GM21825 (cell line): Measurements from ENCODE around the gene ATP11A.

Experiments used
- ATAC-seq: cut with Tn5 transposase; IDR thresholded peaks from one replicate; pipeline ENCODE4 v1.9.1; 2021; ENCODE audit warnings: mild to moderate bottlenecking, moderate library complexity; ENCODE audit not compliant: unreplicated experiment

ATP11A gene

DNA sequence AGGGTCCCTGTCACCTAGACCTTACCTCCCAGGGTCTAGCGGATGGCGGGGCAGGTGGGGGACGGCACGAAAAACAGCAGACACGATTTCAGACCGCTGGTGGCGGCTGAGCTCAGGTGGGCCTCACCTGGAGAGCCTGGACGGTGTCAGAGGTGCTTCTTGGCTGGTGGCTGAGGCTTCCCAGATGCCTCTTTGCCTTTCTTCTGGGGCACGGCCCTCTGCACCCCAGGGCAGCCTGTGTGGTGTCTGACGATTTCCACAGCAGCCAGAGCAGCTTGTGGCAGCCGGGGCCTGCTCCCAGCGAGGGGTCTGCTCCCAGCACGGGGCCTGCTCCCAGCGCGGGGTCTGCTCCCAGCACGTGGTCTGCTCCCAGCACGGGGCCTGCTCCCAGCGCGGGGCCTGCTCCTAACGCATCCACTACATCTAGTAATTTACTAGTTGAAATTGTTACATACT is 66.7 kb downstream of the ATP11A start:
- ATAC-seq: no peak

DNA sequence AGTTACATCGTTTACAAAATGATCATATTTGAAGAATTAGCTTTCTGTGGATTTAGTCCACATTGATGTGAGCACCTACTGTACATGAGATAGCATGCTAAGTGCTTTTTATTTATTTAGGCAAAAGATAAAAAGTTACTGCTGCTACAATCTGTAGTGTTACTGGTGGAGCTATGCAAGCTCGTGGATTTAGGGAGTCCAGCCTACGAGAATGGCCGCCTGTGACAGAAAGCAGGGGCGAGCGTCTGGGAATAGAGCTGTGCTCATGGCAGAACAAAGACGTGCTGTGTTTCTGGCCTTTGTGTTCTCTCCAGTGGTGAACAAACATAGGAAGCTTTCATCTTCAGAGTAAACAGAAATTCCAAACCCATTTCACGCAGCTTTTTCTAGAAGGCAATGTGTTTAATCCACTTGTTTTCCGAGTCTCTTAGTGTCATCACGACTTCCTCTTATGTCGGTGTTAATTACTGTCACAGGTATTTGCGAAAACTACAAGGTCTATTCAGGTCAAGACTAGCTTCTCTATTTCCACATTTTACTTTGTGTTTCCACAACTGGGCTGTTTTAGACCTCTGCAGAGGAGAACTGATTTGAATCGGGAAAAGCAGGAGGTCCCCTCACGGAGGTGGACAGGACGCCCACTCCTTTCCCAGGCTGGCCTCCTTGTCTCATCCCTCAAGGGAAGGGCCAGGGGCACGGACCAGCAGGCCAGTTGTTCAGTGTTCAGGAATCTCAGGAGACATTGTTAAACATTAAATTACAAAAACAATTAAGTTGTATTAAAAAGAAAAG is 67.3 kb downstream of the ATP11A start:
- no peak for ATAC-seq

DNA sequence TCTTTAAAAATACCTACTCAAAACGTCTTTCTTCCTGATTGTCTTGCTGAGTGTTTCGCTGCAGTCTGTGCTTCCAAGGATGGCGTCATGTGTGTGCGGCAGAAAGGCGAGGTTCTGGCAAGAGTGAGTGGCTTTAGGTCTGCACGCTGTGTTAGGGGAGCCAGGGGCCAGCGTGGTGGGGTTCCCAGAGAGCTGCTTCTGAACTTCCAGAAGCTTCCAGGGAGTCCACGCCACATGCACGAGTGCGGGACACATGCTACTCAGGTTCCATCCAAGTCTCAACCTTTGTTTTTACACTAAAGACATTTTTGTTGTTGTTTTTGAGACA is 67.9 kb downstream of the ATP11A start:
- no peak for ATAC-seq

DNA sequence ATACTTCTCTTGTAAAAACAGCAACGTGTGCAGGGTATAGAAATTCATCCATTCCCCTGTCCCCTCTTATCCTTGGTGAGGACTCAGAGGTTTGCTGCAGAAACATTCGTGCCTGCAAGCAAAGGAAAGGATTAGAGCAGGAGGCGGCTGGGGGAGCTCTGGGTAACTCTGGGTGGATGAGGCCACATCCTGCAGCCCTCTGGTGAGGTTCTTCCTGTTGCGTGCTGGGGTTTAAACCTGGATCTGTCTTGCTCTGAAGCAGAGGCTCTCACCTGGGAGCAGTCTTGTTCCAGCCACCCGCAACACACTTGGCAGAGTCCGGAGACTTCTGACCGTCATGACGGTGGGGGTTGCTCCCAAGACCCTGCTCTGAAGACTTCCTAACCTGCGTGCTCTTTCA is 69.2 kb downstream of the ATP11A start:
- ATAC-seq: no peak

DNA sequence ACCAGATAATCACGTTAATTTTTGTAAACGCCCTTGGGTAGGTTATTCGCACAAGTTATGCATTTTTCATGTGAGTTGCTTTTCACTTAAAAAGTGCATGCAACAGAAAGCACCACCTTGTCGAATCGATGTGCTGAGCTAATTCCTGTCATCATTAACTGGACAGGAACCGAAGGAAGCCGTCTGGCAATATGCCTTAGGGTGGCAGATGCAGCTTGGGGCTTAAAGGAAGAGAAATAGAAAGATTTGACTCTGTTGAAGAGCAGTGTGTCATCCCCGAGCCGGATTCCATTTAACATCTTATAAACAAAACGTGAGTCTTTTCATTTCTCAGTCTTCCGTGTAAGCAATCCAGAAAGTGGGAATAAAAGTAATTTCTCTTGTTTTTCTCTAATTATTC is 70.0 kb downstream of the ATP11A start:
- no peak for ATAC-seq

DNA sequence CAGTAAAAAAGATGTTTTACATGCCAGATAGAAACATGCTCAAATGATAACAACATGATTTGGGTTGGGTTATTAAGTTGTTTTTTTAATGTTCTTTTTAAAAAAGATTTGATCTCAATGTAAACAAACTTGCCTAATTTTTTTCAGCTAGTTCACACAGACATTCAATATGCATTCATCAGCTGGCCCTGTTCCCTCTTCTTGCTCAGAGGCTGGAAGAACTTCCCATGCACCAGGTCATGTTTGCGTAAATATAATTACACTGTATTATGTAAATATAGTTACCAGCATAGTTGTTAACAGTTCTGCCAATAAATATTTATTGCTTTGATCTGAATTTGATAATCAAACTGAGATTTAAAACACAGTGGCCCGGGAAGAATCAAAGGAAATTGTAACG is 70.6 kb downstream of the ATP11A start:
- ATAC-seq: no peak

DNA sequence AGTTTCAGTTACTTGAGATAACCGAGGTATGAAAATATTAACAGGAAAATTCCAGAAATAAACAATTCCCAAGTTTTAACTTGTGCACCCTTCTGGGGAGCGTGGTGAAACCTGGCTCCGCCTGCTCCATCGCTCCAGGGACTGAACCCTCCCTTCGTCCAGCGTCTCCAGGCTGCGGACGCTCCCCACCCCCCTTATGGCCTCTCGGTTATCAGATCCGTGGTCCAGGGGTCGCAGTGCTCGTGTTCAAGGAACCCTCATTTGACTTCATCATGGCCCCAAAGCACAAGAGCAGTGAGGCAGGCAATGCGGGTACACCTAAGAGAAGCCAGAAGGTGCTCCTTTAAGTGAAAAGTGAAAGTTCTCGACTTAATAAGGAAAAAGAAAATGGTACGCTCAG is 71.1 kb downstream of the ATP11A start:
- no peak for ATAC-seq

DNA sequence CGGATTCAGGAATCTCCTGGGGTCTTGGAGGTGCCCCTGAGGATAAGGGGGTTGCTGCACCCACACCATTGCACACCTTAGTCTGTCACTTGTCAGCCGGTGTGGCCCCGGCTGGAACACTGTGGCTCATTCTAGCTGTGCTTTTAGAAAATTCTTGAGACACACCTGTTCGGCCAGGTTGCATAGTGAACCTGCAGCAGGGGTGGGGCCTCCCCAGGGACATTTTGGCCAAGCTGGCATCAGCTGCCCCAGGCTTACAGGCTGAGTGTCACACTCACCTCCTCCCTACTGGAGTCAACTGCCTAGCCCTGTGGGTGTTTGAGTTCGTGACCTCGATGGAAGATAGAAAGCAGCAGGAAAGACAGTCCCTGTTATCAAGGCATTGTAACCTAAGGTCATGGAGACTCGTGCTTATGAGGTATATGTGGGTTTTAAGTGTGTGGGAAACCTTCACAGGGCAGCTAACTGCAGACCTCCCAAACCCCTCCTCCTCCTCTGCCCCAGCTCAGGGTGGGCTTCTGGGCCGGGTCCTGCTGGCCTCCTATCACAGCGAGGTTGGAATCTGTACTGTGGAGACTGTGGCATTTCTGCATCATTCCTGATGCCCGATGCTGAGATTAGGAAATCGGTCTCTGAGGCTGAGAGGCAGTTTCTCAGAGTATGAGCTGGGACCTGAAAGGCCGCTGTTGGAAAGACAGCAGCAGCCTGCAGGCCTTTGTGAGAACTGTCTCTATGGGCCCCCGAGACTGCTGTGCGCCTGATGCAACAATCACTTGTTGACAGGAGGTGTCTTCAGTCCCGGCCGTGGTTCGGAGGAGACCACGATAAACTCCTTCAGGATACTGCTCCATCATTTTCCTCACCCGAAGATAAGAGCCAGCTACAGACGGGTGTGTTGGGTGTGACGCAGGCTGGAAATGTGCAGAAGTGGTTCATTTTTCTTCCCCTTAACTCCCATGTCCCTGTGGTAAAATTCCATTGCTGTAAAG is 72.2 kb downstream of the ATP11A start:
- no peak for ATAC-seq

DNA sequence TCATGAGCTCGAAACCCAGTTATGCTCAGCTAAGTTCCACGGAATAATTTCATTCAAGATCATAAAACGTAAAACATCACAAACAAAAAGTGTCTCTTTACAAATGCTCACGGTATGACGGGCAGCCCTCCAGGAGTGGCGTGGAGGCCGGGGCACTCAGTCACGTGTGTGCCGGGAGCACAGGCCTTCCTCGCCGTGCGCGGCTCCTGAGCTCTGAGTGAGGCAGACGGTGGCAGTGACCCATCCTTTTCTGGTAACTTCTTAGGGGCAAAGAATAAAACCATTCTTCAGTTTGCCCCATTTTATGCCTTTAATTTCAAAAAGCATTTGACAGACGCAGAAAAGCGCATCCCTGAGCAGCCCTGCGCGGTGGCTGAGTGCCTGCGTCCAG is 72.8 kb downstream of the ATP11A start:
- ATAC-seq: no peak

DNA sequence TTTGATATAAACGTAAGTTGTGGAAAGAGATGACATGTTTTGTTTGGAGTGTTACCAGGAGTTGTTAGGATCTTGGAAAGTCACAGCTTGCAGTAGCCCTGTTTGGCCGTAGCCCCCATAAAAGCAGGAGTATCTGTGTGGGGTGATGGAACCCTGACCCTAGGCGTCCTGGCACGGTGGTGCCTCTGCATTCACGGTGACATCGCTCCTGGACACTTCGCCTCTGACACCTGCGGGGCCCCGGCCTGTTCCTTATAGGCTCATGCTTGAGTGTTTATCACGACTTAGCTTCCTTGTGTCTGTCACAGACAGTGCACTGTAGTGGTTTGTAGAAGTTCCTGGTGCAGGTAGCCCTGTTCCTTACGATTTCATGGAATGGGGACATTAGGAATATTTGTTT is 74.2 kb downstream of the ATP11A start:
- no peak for ATAC-seq

DNA sequence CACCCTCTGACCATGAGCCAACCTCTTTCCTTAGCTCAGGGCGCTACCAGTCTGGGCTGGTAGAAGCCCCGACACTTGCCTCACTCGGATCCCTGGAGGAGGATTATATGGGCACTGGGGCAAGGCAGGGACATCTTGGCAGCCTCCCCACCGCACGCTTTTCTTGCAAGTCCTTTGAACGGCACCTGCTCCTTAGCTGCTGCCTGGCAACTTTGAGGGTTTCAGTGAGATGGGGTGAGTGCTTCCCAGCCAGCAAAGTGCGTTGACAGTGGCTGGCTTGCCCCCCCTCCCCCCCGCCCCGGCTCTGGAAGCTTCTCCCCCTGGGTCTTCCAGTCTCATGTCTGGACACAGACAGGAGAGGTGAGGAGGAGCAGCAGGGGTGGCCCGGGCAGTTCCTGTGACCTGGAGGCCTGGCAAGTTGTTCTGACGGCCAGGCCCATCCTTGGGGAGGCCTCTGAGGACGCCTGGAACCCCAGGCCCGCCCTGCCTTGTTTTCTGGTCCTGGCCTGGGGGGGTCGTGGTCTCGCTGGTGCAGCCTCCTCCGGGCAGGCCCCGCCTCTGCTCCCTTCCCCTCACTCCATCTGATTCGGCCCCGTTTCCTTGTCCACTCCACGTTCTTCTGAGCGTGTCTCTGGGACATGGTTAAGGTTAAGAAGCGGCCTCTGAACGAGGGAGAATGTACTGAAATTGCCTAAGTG is 75.2 kb downstream of the ATP11A start:
- no peak for ATAC-seq

DNA sequence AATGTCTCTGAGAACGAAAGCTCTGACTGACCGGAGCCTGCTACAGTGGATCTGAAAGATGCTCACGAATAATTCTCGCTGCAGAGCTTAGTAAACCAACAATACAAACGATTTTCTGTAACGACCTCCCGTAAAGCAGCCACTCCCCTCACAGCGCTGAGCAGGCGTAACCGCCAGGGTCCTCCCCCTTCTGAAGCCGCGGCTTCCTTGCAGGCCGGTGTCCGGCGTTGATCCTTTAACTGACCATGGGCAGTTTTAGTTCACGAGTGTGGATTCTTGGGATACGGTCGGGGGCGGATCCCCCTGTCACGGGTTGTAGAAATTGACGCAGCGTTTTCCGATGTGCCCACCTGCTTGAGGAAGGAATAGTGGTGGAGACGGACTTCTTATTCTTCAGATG is 75.9 kb downstream of the ATP11A start:
- no peak for ATAC-seq

DNA sequence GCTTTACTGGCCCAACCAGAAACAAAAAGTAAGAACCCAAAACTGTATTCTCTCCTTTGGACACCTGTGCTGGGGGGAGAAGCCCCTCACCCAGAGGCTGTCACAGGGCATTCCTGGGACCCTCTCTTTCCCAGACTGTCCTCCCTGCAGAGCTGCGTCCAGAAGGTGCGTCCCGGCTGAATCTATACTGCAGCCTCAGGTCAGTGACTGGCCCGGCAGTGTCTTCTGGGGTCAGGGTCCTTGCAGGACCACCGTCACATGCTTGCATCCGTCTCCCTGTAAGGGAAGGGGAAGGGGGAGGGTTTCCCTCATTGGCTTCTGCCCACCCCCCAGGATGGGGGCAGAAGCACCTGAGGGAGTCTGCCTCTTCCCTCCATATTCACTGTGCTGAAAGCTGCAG is 76.5 kb downstream of the ATP11A start:
- no peak for ATAC-seq

DNA sequence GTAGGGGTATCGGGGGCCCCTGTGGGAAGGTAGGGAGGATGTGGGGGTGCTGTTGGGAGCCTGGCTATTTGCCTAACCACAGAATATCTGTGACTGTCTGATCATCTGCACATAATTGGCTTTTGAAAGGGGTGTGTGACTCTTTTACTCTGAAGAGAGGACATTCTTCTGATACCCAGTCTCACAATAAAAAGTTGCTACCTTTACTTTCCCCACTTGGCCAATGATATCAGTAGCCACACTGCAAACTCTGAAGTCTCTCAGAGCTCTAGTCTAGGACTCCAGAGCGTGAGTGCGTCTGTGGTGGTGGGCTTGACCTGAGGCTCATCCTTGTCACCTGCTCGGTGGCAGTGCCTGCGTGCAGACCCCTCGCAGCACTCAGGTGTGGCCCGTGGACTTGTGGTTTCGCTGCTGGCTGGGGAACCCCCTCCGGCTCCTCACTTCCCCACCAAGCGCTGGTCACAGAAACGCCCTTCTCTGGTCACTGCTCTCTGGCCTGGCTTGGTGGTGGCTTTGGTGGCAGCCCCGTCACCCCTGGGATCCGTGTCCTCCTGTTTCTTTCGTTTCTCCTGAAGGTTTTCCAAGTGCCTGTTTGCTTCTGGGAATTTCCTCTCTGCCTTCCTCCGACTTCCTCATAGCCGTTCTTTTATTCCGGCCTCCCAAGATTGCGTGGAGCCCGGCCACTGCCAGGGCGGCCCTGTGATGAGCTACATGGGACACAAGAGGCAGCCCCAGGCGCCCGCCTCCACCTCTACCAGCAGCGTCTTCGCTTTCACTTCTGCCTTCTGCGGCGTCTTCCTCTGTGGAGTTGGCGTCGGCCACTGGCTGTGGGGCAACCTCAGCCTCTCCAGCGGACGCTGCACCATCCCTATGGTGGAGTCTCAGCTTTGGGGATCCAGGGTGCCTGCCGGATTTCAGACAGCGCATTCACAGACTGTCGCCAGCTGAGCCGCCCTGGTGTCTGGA is 78.0 kb downstream of the ATP11A start:
- peak; percentile 63 for ATAC-seq

DNA sequence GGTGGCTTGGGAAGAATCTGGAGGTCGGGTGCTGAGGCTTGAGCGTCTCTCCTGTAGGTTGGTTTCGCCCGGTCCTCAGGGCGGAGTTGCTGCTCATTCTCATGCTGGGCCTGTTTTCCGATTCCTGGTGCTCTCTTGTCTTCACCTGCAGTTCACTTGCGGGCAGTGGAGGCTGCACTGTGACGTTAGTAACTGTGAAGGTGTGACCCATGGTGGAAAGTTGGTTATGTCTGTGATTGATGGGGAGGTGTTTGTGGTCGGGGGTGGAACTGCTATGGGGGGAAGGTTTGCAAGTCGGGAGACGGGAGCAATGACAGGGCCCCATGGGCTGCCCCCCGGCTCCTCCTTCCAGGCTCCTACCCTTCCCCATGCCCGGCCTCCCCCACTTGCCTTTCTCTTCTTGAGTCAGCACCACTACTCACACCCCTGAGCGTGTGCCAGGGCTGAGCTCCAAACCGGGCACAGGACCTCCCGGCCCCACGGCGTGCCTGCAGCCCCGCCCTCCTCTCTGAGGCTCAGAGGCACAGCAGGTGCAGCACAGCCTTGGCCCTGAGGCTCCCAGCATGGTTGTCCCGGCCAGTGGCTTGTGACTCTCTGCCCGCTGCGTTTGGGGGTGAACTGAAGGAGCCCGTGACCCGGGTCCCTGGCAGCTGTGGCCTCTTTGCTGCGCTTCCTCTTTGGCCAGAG is 79.1 kb downstream of the ATP11A start:
- no peak for ATAC-seq

DNA sequence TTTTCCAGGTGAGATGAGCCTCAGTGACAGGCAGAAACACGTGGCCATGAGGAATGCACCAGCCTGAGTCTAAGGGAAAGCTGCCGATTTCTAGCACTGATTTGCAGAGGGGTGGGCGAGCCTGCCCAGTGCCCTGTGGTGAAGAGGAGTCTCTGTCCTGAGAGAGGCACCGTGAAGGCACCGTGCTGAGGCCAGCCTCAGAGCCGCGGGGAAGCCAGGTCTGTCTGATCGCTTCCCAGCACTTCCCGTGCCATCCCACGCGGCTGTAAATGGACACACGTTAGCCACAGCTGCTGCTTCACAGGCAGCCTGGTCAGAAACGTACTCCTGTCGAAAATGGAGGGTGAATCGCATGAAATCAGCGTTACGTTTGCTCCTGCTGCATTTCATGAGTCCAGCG is 79.8 kb downstream of the ATP11A start:
- ATAC-seq: no peak

DNA sequence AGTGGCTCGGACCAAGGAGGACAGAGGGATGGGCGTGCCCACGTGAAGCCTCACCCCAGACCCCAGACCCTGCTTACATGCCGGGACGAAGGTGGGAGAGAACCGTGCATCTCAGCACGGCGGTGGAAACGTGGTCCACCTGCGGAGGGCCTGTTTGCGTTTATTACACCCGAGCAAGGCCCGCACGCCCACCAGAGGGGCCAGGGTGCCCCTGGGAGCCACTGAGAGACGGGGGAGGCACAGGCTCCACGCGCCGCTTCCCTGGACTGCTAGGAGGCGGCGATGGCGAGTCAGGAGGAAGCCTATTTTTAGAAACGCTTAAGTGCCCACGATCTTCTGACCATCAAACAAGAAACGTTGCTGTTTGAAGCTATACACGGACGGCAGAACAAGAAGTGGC is 80.7 kb downstream of the ATP11A start:
- no peak for ATAC-seq

DNA sequence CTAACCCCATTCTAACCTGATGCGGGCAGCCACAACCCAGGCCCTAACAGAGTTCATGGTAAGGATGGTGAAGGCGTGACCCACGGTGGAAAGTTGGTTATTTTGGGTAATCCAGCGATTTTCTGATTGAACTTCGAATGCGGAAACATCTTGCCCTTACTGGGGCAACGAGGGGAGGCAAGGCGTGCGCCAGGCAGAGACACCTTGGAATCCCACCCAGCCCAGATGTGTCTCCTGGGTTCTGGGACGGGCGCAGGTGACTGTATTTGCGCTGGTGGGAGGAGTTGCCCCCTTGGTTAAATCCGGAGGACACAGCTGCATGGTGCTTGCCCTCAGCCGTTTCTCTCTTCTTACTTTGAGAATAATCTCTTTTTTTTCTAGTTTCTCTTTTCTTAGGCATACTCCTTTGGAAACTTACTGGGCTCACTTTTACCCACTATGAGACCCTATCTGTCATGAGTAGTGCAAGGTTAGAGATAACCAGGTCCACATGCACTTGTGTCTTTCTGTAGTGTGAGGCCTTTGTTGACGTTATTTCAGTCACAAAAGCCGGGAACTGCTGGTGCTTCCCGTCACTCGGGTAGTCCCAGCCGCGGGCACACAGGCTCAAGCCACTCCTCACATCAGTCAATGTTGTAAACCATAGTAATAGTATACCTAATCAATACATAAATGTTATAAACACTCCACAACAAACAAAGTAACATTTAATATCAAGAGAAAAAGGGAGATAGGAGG is 81.5 kb downstream of the ATP11A start:
- no peak for ATAC-seq

DNA sequence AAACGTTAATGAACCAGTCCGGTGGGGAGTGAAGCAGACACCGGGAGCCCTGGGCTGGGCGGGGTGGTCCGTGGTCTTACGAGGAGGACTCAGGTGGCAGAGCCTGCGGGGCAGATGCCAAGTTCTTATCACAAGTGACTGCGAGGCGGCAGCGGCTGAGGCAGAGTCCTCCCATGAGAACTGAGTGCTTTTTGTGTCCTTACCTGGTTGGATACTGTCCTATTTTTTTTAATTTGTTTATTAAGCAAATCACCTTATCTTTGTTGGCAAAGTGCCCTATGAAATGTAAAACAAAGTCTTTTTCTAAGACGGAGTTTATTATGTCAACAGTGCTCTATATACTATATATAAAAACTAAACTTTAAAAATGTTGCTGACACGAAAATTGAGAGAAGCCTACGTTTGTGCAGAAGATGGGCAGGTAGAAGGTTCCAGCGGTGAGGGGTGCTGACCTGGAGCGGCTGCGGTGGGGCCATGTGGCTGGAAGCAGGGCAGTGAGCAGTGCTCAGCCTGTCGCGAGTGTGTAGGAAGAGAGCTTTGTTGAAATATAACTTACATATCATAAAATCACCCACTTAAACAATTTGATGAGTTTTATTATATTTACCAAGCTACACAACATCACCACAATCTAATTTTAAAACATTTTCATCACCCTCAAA is 82.2 kb downstream of the ATP11A start:
- no peak for ATAC-seq
